NCI-H1930 (cell line): Measurements from ENCODE around the gene GCSAM.

Source experiments
- DNase-seq, 2 experiments: peaks; one replicate each; lab custom pipeline; 2025; lab: John Stamatoyannopoulos, UW

The GCSAM gene

DNA sequence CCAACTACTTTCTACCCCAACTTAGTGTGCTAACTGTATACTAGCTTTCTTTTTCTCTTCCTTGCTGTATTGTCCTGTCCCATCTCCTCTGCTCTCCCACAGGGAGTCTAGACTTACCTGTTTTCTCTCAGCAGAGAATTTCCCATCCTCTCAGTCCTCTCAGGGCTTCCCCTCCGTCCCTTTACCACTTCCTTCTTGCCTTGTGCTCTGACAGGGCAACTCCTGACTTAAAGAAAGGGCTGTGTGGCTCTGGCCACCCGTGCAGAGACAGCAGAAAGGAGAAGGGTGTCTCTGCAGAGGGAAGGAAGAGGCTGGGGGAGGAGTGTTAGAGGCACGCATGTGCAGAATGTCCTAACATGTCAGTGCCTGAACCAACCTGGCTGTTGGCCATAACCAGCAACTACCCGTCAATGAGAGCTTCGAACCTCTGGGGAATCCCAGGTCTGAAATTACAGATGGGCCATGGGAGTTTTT, at the start of gene GCSAM:
TSS of gene GCSAM (minus strand) at position 274 of the 474 bp plus-strand sequence. CDS start at position 146, 128 bp downstream.
- no peak for DNase-seq

DNA sequence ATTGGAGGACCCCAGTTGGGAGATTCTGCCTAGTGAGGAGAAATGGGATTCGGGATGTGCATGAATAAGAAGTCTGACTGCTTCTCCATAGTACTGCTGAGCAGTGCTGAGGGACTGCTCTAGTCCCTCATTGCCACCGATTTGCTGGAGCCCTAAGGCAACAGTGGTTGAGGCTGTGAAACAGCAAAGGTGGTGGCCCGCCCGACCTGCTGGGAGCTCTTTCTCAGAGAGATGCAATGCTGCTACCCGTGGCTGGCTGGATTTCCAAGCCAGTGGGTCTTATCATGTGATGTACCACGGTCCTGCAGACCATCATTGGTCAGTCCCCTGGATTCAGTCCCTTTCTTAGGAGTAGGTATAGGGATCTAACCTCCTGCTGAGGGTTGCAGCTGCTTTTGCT, 42.6 kb upstream of the GCSAM start:
- no peak for DNase-seq

- no peak for DNase-seq
Measured at GRCh38 chr3:112175037-112175436, 42.0 kb upstream of the GCSAM start.

- no peak for DNase-seq
Measured at GRCh38 chr3:112171144-112171543, 38.1 kb upstream of the GCSAM start.

DNA sequence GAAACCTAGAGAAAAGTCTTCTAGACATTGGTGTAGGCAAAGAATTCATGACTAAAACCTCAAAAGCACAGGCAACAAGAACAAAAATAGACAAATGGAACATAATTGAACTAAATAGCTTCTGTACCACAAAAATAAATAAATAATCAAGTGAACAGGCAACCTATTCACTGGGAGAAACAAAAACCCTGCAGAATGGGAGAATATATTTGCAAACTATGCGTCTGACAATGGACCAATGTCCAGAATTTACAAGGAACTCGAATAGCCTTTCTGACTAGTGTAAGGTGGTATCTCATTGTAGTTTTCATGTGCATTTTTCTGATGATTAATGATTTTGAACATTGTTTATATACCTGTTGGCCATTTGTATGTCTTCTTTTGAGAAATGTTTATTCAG, 37.0 kb upstream of the GCSAM start:
- DNase-seq: peak; percentile 43 to 51

GRCh38 chr3:112167758-112168157, 34.7 kb upstream of the GCSAM start:
- no peak for DNase-seq

- no peak for DNase-seq
Measured at GRCh38 chr3:112149136-112149535, 16.1 kb upstream of the GCSAM start.

DNA sequence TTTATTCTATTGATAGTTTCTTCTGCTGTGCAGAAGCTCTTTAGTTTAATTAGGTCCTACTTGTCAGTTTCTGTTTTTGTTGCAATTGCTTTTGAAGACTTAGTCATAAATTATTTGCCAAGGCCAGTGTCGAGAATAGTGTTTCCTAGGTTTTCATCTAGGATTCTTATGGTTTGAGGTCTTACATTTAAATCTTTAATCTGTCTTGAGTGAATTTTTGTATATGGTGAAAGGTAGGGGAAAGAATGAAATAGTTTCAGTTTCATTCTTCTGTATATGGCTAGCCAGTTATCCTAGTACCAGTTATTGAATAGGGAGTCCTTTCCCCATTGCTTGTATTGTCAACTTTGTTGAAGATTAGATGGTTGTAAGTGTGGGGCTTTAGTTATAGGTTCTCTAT, 10.6 kb upstream of the GCSAM start:
- no peak for DNase-seq

DNA sequence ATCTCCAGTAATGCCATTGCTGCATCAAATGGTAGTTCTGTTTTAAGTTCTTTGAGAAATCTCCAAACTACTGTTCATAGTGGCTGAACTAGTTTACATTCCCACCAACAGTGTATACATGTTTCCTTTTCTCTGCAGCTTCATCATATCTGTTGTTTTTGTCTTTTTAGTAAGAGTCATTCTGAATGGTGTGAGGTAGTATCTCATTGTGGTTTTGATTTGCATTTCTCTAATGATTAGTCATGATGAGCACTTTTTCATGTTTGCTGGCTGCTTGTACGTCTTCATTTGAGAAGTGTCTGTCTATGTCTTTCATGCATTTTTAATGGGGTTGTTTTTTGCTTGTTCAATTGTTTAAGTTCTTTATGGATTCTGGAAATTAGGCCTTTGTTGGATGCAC, 10.2 kb upstream of the GCSAM start:
- no peak for DNase-seq

- DNase-seq: no peak
Measured at GRCh38 chr3:112141293-112141692, 8.2 kb upstream of the GCSAM start.

GRCh38 chr3:112140584-112140983, 7.5 kb upstream of the GCSAM start:
- no peak for DNase-seq

DNA sequence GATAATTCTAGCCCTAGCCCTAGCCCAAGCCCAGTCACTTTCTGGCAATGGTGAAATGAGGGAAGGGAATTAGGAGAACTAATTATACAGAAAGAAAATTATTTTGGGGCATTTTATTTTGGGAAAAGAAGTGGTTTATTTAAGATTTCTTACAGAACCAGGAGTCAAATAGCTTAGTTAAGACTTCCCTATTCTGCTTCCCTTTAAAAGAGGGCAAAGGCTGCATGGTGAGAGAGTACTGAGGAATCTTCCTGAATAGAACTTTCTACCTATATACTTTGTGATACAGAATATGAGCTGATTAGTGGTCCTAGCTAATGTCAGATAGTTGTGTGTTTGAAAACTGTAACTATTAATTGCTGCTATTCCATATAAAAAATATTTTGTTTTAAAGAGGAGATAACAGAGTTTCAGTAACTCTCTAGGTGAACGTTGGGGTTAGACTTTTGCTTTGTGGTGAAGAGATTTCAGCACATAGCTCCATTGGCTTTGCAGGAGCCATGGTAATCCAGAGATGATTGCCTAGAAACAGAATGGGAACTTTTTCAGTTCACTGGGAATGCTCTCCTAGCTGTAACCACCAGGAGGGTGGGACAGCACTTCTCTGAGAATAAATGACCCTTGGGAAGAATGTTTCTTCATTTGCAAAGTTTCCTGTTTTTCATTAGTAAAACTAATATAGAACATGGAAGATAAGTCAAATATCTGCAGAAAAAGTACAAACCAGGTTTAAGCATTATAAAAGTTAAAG, 5.3 kb upstream of the GCSAM start:
- DNase-seq: no peak

GRCh38 chr3:112137781-112138180, 4.7 kb upstream of the GCSAM start:
- no peak for DNase-seq

- DNase-seq: peak in 1 of 2 experiments; percentile 43
Measured at GRCh38 chr3:112136959-112137693, 4.1 kb upstream of the GCSAM start.

DNA sequence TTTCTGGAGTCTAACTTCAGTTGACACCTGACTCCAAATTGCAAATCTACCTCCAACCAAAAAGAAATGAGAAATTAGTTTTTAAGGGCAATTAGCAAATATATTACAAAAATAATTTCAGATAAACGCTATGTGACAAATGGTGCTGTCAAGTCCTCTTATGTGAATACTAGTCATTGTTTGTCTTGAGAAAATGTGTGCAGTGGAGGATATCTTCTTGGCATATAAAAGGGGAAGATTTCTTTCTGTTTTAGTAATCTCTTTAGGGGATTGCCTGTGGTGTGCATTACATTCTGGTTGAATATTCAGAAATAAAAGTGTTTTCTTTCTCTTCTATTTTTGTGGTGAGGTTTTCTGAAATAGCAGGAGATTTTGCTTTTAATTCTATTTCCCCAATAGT, 3.0 kb upstream of the GCSAM start:
- no peak for DNase-seq

DNA sequence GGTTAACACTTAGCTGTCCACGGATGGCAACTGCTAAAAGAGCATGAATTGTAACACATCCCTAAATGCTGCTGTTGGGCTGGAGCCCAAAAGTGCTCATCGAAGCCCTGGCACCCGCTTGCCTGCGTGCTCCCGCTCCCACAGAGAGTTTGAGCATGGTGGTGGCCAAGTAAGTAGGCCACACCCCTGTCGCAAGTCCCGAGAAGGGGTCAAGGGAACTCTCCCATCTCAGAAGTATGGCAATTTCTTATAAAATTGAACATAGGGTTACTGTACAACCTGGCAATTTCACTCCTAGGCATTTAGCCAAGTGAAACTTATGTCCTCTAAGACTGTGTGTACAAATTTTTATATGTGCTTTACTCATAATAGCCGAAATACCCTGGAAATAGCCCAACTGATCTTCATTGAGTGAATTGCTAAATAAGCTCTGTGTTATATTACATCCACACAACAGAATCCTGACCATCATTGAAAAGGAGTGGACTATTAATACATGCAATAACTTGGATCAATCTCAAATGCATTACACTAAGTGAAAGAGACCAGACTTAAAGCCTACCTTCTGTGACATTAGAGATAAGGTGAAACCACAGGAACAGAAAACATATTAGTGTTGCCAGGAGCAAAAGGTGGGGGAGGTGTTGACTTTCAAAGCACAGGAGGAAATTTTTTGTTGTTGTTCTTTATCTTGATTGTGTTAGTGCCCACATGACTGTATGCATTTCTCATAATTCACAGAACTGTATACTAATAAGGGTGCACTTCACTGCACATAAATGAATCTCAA, 1.5 kb upstream of the GCSAM start:
- no peak for DNase-seq

- no peak for DNase-seq
Measured at GRCh38 chr3:112133626-112134334, 732 bp upstream of the GCSAM start.

- DNase-seq: no peak
Measured at GRCh38 chr3:112132554-112132953, 494 bp downstream of the GCSAM start.

DNA sequence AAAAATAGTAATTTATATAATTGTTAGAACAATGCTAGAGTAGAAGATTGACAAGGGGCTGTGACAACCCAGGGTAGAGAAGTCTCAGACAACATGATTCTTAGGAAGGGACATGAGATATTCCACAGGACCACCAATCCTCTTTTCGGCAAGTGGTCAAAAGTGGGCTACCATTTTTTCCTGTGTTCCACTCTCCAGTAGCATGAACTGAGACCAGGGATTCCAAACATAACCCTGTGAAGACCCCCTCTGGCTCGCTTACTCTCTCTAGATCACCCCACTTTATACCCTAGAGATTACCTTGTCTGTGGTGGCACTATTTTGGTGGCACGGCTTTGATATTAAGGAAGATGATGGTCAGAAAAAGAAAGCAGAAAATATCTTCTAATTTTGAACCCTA, 960 bp downstream of the GCSAM start:
- DNase-seq: no peak

GRCh38 chr3:112131111-112131510, 1.9 kb downstream of the GCSAM start:
- no peak for DNase-seq

DNA sequence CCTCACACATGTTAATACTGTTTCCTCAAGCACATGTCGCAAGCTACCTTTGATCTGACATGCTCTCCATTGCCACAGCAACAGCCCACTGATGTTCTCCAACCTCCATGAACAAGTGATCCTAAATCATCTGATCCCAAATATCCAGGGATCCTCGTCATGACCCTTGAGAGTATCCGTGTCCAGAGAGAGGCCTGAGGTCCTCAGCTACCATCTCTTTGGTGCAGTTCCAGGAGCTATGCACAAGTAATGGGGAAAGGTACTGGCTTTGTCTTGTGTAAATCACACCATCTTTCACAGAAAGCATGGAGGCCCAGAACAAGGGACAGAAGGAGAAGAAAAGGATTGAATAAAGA, 2.4 kb downstream of the GCSAM start:
- no peak for DNase-seq
